K562 (cell line): ENCODE data around the gene ZSCAN26. TPM values are rescaled to one million over a fixed set of nuclear protein-coding genes. Genes with fewer than 3 reads are reported as not detected.

Experiments used
- CBFB ChIP-seq: sonication (generic); formaldehyde crosslinking; IDR thresholded peaks from 2 replicates; pipeline ENCODE4 v1.4.0; 2020; ENCODE audit warnings: mild to moderate bottlenecking, missing genetic modification reagents
- ETS2 ChIP-seq: IDR thresholded peaks from 2 replicates; pipeline ENCODE4 v1.6.1; 2016; ENCODE audit warnings: borderline replicate concordance, missing genetic modification characterization, mild to moderate bottlenecking, moderate library complexity, missing compliant biosample characterization; ENCODE audit not compliant: poor library complexity, severe bottlenecking
- FOXP1 ChIP-seq: sonication (generic); formaldehyde crosslinking; IDR thresholded peaks from 2 replicates; pipeline ENCODE4 v1.8.0; 2022; ENCODE audit warnings: mild to moderate bottlenecking, missing genetic modification reagents
- HLTF ChIP-seq: fragments of 450-650 bp; IDR thresholded peaks from 2 replicates; pipeline ENCODE4 v1.6.1; 2016
- KDM4B ChIP-seq, 2 experiments: fragments of 450-650 bp in 1 of 2; sonication (generic) in 1 of 2; IDR thresholded peaks; 2 replicates each; pipeline ENCODE4 v1.6.1; 2016 to 2017; ENCODE audit warnings: borderline replicate concordance in 2 of 2, antibody characterized with exemption in 1 of 2, low read depth in 1 of 2, mild to moderate bottlenecking in 1 of 2
- NBN ChIP-seq: fragments of 450-650 bp; IDR thresholded peaks from 2 replicates; pipeline ENCODE4 v1.6.1; 2016; ENCODE audit warnings: low read depth, mild to moderate bottlenecking
- NR2C1 ChIP-seq, 2 experiments: fragments of 450-650 bp; IDR thresholded peaks; 2 replicates each; pipeline ENCODE4 v1.6.1; 2017; ENCODE audit warnings: mild to moderate bottlenecking in 2 of 2, antibody characterized with exemption in 1 of 2, inconsistent platforms in 1 of 2, missing compliant biosample characterization in 1 of 2, missing genetic modification characterization in 1 of 2
- SAP30 ChIP-seq: fragments of 200-600 bp; sonication (generic); IDR thresholded peaks from 2 replicates; pipeline ENCODE4 v1.6.1; 2012; ENCODE audit warnings: borderline replicate concordance, low read depth, mild to moderate bottlenecking, moderate library complexity, low read length, control low read depth, inconsistent platforms; ENCODE audit not compliant: insufficient read depth, poor library complexity, severe bottlenecking
- STAG1 ChIP-seq: sonication (generic); formaldehyde crosslinking; IDR thresholded peaks from 2 replicates; pipeline ENCODE4 v1.5.0; 2020; ENCODE audit warnings: missing genetic modification reagents, borderline replicate concordance
- TAF7 ChIP-seq: fragments of 450-650 bp; IDR thresholded peaks from 2 replicates; pipeline ENCODE4 v1.6.1; 2016; ENCODE audit warnings: missing genetic modification characterization, missing compliant biosample characterization
- ZNF444 ChIP-seq: fragments of 250-450 bp; sonication (Bioruptor Pico); IDR thresholded peaks from 2 replicates; pipeline ENCODE4 v1.4.0; 2020; ENCODE audit warnings: mild to moderate bottlenecking, moderate library complexity
- ZNF584 ChIP-seq: fragments of 200-800 bp; sonication (Bioruptor generic); IDR thresholded peaks from 2 replicates; pipeline ENCODE4 v1.6.1; 2016; ENCODE audit warnings: low read depth, mild to moderate bottlenecking, missing genetic modification characterization, missing compliant biosample characterization
- polyA plus RNA-seq, 8 experiments: library from polyadenylated mRNA; depleted of rRNA in 4 of 8; stranded (reverse) in 5 of 8; unstranded in 3 of 8; fragments of >200 nt; fragmentation: Nextera tagmentation in 2 of 8; fragmentation: Illumina TruSeq in 1 of 8; extraction: Ambion mirVana in 2 of 8; extraction: Trizol in 1 of 8; gene quantifications; 2 replicates each; pipeline versions ENCODE4 v1.2.1 to v1.2.3, GENCODE V29; 2011 to 2014; ENCODE audit warnings: inconsistent platforms in 1 of 8, missing spikeins in 1 of 8
- total RNA-seq, 7 experiments: library from RNA; depleted of rRNA in 6 of 7; stranded (reverse); fragments of >200 nt in 6 of 7; fragmentation: Illumina TruSeq in 2 of 7; extraction: Trizol in 2 of 7; gene quantifications; 2 replicates each; pipeline versions ENCODE4 v1.2.1 to v1.2.3, GENCODE V29; 2011 to 2021; ENCODE audit warnings: low replicate concordance in 1 of 7
- TF ChIP-seq, protein P1 (sequence below): sonication (generic); formaldehyde crosslinking; IDR thresholded peaks from 2 replicates; pipeline ENCODE4 v1.8.0; 2023; ENCODE audit warnings: mild to moderate bottlenecking, missing genetic modification reagents
- TF ChIP-seq, protein P2 (sequence below): fragments of 450-650 bp; IDR thresholded peaks from 2 replicates; pipeline ENCODE4 v1.6.1; 2017; ENCODE audit warnings: antibody characterized with exemption, mild to moderate bottlenecking
- TF ChIP-seq, protein P3 (sequence below): sonication (generic); formaldehyde crosslinking; IDR thresholded peaks from 2 replicates; pipeline ENCODE4 v1.8.1; 2023; ENCODE audit warnings: mild to moderate bottlenecking, missing genetic modification reagents
- TF ChIP-seq, protein P4 (sequence below): sonication (generic); formaldehyde crosslinking; IDR thresholded peaks from 2 replicates; pipeline ENCODE4 v1.9.0; 2022; ENCODE audit warnings: mild to moderate bottlenecking, missing genetic modification reagents

Gene ZSCAN26
- total and polyA plus RNA-seq, 9 of the 15 experiments (the other 6 are each of a cell fraction or from before 2014, with no cell fraction given) = 5.9 to 14.2 (median 10.5) TPM

DNA sequence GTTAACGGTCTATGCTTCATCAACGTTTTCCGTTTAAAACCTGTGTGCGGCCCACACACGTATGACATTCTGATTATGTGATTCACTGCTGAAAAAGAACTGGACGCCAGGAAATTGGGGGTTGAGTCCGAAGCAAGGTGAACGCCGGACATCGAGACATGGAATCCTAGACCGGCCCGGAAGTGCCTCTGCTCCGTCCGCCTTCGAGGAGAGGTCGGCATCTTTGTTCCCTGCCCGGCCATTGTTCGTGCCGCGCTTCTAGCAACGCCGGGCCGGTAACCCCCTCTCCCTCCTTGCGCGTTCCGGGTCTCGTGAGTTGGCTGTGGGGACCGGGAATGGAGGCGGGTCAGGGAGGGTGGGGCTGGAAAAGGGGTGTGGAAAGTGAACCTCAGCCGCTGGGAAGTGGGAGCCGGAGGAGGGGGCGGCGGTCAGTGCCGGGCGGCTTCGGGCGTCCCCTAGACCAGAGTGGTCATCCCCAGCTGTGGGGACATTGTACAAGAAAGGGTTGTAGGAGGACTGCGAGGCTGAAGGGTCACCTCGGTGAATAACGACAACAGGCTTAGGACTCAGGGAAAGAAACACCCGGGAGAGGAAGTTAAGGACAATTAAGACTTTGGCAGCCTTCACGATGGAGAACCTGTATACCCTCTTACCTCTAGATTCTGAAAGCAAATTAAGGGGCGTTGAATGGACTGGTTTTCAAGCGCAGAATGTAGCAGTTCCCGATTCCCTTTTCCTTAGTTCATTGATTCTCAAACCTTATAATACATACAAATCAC, 41.7 kb upstream of the ZSCAN26 start, which contains the start of gene ZSCAN9 (continued):
- TF ChIP-seq, protein P1, sequence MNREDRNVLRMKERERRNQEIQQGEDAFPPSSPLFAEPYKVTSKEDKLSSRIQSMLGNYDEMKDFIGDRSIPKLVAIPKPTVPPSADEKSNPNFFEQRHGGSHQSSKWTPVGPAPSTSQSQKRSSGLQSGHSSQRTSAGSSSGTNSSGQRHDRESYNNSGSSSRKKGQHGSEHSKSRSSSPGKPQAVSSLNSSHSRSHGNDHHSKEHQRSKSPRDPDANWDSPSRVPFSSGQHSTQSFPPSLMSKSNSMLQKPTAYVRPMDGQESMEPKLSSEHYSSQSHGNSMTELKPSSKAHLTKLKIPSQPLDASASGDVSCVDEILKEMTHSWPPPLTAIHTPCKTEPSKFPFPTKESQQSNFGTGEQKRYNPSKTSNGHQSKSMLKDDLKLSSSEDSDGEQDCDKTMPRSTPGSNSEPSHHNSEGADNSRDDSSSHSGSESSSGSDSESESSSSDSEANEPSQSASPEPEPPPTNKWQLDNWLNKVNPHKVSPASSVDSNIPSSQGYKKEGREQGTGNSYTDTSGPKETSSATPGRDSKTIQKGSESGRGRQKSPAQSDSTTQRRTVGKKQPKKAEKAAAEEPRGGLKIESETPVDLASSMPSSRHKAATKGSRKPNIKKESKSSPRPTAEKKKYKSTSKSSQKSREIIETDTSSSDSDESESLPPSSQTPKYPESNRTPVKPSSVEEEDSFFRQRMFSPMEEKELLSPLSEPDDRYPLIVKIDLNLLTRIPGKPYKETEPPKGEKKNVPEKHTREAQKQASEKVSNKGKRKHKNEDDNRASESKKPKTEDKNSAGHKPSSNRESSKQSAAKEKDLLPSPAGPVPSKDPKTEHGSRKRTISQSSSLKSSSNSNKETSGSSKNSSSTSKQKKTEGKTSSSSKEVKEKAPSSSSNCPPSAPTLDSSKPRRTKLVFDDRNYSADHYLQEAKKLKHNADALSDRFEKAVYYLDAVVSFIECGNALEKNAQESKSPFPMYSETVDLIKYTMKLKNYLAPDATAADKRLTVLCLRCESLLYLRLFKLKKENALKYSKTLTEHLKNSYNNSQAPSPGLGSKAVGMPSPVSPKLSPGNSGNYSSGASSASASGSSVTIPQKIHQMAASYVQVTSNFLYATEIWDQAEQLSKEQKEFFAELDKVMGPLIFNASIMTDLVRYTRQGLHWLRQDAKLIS (CRISPR knock-in tag) = no peak
- TF ChIP-seq HLTF (peak; percentile 66; the same call in 1 of the 2 replicates), CBFB (CRISPR knock-in tag) (no peak), KDM4B (IDR thresholded peaks at IDR 0.05; ENCODE audit: borderline replicate concordance in 2 of 2, low read depth in 1 of 2) (peak in 1 of 2 experiments; percentile 98; a peak in 2 of 4 replicates), NBN (peak; percentile 81; the same call in 1 of the 2 replicates), FOXP1 (CRISPR knock-in tag) (peak; percentile 71; the same call in 1 of the 2 replicates), ETS2 (tag) (no peak), NR2C1 (IDR thresholded peaks at IDR 0.05) (peak; percentile 76; the same call in 1 of the 2 replicates), NR2C1 (tag; IDR thresholded peaks at IDR 0.05) (peak; percentile 89), STAG1 (no peak), ZNF444 (CRISPR knock-in tag) (peak; percentile 27; the same call in 1 of the 2 replicates), ZNF584 (CRISPR knock-in tag) (no peak), SAP30 (peak; percentile 47), TAF7 (tag) (peak; percentile 95)
- TF ChIP-seq, protein P2, sequence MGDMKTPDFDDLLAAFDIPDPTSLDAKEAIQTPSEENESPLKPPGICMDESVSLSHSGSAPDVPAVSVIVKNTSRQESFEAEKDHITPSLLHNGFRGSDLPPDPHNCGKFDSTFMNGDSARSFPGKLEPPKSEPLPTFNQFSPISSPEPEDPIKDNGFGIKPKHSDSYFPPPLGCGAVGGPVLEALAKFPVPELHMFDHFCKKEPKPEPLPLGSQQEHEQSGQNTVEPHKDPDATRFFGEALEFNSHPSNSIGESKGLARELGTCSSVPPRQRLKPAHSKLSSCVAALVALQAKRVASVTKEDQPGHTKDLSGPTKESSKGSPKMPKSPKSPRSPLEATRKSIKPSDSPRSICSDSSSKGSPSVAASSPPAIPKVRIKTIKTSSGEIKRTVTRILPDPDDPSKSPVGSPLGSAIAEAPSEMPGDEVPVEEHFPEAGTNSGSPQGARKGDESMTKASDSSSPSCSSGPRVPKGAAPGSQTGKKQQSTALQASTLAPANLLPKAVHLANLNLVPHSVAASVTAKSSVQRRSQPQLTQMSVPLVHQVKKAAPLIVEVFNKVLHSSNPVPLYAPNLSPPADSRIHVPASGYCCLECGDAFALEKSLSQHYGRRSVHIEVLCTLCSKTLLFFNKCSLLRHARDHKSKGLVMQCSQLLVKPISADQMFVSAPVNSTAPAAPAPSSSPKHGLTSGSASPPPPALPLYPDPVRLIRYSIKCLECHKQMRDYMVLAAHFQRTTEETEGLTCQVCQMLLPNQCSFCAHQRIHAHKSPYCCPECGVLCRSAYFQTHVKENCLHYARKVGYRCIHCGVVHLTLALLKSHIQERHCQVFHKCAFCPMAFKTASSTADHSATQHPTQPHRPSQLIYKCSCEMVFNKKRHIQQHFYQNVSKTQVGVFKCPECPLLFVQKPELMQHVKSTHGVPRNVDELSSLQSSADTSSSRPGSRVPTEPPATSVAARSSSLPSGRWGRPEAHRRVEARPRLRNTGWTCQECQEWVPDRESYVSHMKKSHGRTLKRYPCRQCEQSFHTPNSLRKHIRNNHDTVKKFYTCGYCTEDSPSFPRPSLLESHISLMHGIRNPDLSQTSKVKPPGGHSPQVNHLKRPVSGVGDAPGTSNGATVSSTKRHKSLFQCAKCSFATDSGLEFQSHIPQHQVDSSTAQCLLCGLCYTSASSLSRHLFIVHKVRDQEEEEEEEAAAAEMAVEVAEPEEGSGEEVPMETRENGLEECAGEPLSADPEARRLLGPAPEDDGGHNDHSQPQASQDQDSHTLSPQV = no peak; the same call in 1 of the 2 replicates
- TF ChIP-seq, protein P3, sequence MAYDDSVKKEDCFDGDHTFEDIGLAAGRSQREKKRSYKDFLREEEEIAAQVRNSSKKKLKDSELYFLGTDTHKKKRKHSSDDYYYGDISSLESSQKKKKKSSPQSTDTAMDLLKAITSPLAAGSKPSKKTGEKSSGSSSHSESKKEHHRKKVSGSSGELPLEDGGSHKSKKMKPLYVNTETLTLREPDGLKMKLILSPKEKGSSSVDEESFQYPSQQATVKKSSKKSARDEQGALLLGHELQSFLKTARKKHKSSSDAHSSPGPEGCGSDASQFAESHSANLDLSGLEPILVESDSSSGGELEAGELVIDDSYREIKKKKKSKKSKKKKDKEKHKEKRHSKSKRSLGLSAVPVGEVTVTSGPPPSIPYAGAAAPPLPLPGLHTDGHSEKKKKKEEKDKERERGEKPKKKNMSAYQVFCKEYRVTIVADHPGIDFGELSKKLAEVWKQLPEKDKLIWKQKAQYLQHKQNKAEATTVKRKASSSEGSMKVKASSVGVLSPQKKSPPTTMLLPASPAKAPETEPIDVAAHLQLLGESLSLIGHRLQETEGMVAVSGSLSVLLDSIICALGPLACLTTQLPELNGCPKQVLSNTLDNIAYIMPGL (CRISPR knock-in tag) = no peak
- TF ChIP-seq, protein P4, sequence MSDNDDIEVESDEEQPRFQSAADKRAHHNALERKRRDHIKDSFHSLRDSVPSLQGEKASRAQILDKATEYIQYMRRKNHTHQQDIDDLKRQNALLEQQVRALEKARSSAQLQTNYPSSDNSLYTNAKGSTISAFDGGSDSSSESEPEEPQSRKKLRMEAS (CRISPR knock-in tag) = peak; percentile 68
